WTC11 (cell line): ENCODE data around the gene IL17RA.

Experiments used
- CREB1 ChIP-seq: sonication (generic); formaldehyde crosslinking; IDR thresholded peaks from 2 replicates; pipeline ENCODE4 v1.8.0; 2023; ENCODE audit warnings: mild to moderate bottlenecking, missing genetic modification reagents
- CTCF ChIP-seq: fragments of 200-600 bp; IDR thresholded peaks from 2 replicates; pipeline ENCODE4 v1.8.0; 2022; ENCODE audit warnings: antibody characterized with exemption
- IRF1 ChIP-seq: sonication (generic); formaldehyde crosslinking; IDR thresholded peaks from 2 replicates; pipeline ENCODE4 v1.8.0; 2023; ENCODE audit warnings: missing genetic modification reagents
- IRF2 ChIP-seq: sonication (generic); formaldehyde crosslinking; IDR thresholded peaks from 2 replicates; pipeline ENCODE4 v1.8.0; 2022; ENCODE audit warnings: low read depth, missing genetic modification reagents, borderline replicate concordance
- MAX ChIP-seq: sonication (generic); formaldehyde crosslinking; IDR thresholded peaks from 2 replicates; pipeline ENCODE4 v1.8.0; 2022; ENCODE audit warnings: mild to moderate bottlenecking, missing genetic modification reagents
- MXD4 ChIP-seq: fragments of 250-450 bp; sonication (Bioruptor Pico); IDR thresholded peaks from 2 replicates; pipeline ENCODE4 v1.8.0; 2021; ENCODE audit warnings: mild to moderate bottlenecking, moderate library complexity, borderline replicate concordance
- SP1 ChIP-seq: sonication (generic); formaldehyde crosslinking; conservative IDR thresholded peaks from 2 replicates; pipeline ENCODE4 v1.8.1; 2022; ENCODE audit warnings: missing genetic modification reagents
- ZNF138 ChIP-seq: sonication (generic); formaldehyde crosslinking; conservative IDR thresholded peaks from 2 replicates; pipeline ENCODE4 v1.8.1; 2022; ENCODE audit warnings: mild to moderate bottlenecking, moderate library complexity, missing genetic modification reagents

- TF ChIP-seq IRF2 (no peak), CTCF (no peak), MAX (CRISPR knock-in tag) (no peak), SP1 (CRISPR knock-in tag) (no peak), ZNF138 (CRISPR knock-in tag) (no peak), CREB1 (no peak), MXD4 (CRISPR knock-in tag) (no peak), IRF1 (no peak)
Measured at GRCh38 chr22:17109113-17109865, 24.5 kb downstream of the IL17RA start.
